ENCODE measurements around the gene GNB1L. TPM values are rescaled to one million over a fixed set of nuclear protein-coding genes. Genes with fewer than 3 reads are reported as not detected.
A peak's percentile ranks its signal among the peaks of the same experiment; 100 is the strongest.

Gene GNB1L
- total and polyA plus RNA-seq, 9 of the 15 experiments (the other 6 are each of a cell fraction or from before 2014, with no cell fraction given), result 0.56 to 50.5 (median 10.2) TPM

GRCh38 chr22:19854778-19855503 is at the start of gene GNB1L, which contains the start of gene RTL10 (continued):
- TF ChIP-seq, protein P1, sequence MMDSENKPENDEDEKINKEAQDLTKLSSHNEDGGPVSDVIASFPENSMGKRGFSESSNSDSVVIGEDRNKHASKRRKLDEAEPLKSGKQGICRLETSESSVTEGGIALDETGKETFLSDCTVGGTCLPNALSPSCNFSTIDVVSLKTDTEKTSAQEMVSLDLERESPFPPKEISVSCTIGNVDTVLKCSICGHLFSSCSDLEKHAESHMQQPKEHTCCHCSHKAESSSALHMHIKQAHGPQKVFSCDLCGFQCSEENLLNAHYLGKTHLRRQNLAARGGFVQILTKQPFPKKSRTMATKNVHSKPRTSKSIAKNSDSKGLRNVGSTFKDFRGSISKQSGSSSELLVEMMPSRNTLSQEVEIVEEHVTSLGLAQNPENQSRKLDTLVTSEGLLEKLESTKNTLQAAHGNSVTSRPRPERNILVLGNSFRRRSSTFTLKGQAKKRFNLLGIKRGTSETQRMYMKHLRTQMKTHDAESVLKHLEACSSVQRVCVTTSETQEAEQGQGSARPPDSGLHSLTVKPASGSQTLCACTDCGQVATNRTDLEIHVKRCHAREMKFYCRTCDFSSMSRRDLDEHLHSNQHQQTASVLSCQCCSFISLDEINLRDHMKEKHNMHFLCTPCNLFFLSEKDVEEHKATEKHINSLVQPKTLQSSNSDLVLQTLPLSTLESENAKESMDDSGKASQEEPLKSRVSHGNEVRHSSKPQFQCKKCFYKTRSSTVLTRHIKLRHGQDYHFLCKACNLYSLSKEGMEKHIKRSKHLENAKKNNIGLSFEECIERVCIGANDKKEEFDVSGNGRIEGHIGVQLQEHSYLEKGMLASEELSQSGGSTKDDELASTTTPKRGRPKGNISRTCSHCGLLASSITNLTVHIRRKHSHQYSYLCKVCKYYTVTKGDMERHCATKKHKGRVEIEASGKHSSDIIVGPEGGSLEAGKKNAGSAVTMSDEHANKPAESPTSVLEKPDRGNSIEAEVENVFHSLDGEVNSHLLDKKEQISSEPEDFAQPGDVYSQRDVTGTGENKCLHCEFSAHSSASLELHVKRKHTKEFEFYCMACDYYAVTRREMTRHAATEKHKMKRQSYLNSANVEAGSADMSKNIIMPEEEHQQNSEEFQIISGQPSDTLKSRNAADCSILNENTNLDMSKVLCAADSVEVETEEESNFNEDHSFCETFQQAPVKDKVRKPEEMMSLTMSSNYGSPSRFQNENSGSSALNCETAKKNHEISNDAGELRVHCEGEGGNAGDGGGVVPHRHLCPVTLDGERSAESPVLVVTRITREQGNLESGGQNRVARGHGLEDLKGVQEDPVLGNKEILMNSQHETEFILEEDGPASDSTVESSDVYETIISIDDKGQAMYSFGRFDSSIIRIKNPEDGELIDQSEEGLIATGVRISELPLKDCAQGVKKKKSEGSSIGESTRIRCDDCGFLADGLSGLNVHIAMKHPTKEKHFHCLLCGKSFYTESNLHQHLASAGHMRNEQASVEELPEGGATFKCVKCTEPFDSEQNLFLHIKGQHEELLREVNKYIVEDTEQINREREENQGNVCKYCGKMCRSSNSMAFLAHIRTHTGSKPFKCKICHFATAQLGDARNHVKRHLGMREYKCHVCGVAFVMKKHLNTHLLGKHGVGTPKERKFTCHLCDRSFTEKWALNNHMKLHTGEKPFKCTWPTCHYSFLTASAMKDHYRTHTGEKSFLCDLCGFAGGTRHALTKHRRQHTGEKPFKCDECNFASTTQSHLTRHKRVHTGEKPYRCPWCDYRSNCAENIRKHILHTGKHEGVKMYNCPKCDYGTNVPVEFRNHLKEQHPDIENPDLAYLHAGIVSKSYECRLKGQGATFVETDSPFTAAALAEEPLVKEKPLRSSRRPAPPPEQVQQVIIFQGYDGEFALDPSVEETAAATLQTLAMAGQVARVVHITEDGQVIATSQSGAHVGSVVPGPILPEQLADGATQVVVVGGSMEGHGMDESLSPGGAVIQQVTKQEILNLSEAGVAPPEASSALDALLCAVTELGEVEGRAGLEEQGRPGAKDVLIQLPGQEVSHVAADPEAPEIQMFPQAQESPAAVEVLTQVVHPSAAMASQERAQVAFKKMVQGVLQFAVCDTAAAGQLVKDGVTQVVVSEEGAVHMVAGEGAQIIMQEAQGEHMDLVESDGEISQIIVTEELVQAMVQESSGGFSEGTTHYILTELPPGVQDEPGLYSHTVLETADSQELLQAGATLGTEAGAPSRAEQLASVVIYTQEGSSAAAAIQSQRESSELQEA (IDR thresholded peaks at IDR 0.05; ENCODE audit: low read depth), result no peak
- peak in 1 of 2 experiments; percentile 55; a peak in 1 of 4 replicates for TF ChIP-seq ZMIZ1 (IDR thresholded peaks at IDR 0.05; ENCODE audit: low read depth in 2 of 2, low read length in 2 of 2)
- TF ChIP-seq EP400 (IDR thresholded peaks at IDR 0.05), result no peak
- TF ChIP-seq HMG20A (CRISPR knock-in tag; conservative IDR thresholded peaks at IDR 0.05), result no peak
- no peak for TF ChIP-seq ZNF143 (CRISPR knock-in tag; IDR thresholded peaks at IDR 0.05)
- peak; percentile 100 for TF ChIP-seq SETDB1 (IDR thresholded peaks at IDR 0.05; ENCODE audit: low read length)
- no peak for TF ChIP-seq U2AF2 (optimal IDR thresholded peaks at IDR 0.05; ENCODE audit: low read depth, low read length)
- peak; percentile 90 for TF ChIP-seq RBBP5 (IDR thresholded peaks at IDR 0.05; ENCODE audit: borderline replicate concordance, insufficient read depth, low read length, poor library complexity, severe bottlenecking)
- peak; percentile 88 for TF ChIP-seq ZNF57 (CRISPR knock-in tag; IDR thresholded peaks at IDR 0.05)
- TF ChIP-seq, protein P2, sequence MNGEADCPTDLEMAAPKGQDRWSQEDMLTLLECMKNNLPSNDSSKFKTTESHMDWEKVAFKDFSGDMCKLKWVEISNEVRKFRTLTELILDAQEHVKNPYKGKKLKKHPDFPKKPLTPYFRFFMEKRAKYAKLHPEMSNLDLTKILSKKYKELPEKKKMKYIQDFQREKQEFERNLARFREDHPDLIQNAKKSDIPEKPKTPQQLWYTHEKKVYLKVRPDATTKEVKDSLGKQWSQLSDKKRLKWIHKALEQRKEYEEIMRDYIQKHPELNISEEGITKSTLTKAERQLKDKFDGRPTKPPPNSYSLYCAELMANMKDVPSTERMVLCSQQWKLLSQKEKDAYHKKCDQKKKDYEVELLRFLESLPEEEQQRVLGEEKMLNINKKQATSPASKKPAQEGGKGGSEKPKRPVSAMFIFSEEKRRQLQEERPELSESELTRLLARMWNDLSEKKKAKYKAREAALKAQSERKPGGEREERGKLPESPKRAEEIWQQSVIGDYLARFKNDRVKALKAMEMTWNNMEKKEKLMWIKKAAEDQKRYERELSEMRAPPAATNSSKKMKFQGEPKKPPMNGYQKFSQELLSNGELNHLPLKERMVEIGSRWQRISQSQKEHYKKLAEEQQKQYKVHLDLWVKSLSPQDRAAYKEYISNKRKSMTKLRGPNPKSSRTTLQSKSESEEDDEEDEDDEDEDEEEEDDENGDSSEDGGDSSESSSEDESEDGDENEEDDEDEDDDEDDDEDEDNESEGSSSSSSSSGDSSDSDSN (IDR thresholded peaks at IDR 0.05; ENCODE audit: borderline replicate concordance in 1 of 2, low read depth in 2 of 2, low read length in 2 of 2), result peak; percentile 98 to 99; a peak in 3 of 4 replicates
